Activated effector memory CD4-positive, alpha-beta T cell treated with Interleukin-2 at 50 U/mL for 16 hours (primary cell): ENCODE results near the gene NCOA3.
"Not testable (repeated sequence)": the region's sequence is repeated elsewhere in the genome, so short reads cannot be mapped to it uniquely, and the experiment has no call there.

Experiments used
- DNase-seq: peaks from one replicate; pipeline ENCODE4 v3.0.0-alpha.2; 2020

NCOA3 gene

DNA sequence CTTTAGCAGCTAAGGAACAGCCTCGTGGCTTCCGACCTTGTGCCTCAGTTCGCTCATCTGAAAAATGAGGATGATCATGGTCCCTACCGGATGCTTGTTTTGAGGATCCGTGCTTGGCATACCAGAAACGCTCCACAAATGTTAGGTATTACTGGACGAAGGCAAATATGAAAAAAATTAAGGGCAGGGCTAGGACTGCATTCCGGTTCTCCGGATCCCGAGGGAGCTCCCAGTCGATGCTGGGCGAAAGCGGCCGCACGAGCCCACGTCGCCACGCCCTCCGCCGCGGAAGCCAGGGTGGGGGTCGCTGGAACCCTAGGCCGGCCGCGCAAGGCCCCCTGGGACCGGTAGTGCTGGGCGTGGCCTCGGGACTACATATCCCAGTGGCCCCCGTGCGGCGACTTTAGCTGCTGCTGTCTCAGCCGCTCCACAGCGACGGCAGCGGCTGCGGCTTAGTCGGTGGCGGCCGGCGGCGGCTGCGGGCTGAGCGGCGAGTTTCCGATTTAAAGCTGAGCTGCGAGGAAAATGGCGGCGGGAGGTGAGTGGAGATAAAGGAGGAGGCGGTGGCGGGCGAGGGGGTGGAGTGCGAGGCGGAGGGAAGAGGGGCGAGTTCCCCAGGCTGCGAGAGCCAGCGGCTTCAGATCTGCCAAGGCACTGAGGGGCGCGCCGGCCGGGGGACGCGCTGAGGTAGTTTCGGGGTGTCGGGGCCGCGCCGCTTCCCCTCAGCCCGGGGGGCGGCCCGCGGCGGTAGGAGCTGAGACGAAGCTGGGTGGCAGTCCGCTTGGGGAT lies at the start of gene NCOA3:
Gene NCOA3, plus strand, starts transcription at position 406 of the 789 bp plus-strand sequence. CDS start 120,361 bp downstream, outside the sequence.
- peak; percentile 81 for DNase-seq

DNA sequence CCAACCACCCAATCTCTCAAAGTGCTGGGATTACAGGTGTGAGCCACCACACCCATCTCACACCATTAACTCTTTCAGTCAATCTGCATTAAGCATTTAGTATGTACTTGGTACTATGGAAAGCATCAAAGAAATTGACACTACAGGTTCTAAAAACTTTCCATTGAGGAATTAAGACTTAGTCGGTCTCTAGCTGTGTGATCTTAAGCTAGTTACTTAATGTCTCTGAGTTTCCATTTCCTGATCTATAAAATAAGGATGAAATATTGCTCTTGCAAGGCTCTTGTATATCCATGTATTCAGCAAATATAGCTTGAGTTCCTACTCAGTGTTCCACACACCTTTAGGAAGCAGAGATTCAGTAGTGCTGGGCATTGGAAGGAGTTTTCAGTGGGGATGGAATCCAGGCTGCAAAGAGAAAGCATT lies 48.9 kb upstream of the NCOA3 start:
- no peak for DNase-seq

DNA sequence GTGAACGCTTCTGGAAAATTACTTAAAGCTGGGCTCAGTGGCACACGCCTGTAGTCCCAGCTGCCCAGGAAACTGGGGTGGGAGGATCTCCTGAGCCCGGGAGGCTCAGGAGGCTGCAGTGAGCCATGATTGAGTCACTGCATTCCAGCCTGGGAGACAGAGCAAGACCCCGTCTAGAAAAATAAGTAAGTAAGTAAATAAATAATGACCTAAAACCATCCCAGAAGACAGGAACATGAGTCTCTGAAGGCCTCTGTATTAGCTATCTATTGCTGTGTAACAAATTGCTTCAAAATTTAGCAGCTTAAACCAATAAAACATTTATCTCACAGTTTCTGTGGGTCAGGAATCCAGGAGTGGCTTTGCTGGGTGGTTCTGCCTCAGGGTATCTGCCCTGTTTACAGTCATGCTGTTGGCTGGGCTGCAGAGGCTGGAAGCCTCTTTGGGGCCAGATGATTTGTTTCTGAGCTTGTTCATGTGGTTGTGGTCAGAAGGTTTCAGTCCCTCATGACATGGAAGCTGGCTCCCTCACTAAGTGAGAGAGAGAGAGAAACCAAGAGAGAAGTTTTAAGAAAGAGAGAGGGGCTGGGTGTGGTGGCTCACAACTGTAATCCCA lies 48.4 kb upstream of the NCOA3 start:
- DNase-seq: no peak

DNA sequence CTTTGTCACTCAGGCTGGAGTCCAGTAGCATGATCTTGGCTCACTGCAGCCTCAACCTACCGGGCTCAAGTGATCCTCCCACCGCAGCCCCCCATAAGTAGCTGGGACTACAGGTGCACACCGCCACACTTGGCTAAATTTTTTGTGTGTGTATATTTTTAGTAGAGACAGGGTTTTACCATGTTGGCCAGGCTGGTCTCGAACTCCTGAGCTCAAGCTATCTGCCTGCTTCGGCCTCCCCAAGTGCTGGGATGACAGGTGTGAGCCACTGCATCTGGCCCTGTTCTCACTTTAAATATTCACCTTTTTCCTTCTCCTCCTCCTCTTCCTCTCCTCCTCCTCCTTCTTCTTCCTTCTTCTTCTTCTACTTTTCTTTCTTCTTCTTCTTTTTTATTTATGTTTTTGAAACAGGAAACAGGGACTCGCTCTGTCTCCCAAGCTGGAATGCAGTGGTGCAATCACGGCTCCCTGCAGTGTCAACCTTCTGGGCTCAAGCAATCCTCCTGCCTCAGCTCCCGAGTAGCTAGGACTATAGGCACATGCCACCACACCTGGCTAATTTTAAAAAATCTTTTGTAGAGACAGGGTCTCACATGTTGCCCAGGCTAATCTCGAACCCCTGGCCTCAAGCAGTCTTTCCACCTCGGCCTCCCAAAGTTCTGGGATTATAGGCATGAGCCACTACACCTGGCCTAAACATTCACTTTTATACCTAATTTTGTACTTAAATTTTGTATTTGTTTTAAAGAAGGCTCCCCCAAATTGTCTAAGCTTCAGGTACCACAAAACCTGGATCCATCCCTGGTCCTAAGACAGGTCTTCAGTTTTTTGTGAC lies 47.2 kb upstream of the NCOA3 start:
- no peak for DNase-seq

DNA sequence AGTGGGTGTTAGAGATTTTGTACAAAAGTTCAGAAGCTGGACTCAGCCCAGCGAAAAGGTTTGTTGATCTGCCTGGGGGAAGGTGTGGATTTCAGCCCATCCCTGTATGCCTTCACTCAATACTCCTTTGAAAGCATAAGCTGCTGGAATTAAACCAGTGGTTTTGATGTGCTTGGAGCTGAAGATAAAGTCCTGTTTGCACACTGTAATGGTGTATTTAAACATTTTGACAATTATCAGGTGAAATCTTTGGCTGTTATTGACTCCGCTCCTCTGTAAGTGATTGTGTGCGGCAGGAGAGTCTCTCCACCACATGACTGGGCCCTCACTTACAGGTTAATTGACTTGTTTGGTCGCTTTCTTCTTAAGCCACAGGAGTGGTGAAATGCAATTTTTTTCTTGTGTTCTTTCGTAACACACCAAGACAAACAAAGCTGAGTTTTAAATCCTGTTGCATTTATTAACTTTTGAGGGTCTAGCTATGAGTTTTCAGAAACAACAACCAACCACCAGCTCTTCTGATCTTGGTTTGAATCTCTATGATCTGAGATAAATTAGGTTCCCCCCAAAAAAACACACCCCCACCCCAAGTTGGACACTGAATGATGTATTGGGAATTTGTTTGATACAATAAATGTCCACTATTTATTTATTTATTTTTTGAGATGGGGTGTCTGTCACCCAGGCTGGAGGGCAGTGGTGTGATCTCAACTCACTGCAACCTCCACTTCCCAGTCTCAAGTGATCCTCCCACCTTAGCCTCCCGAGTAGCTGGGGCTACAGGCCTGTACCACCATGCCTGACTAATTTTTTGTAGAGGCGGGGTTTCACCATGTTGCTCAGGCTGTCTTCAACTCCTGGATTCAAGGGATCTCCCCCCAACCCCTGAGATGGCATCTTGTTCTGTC lies 46.3 kb upstream of the NCOA3 start:
- no peak for DNase-seq

DNA sequence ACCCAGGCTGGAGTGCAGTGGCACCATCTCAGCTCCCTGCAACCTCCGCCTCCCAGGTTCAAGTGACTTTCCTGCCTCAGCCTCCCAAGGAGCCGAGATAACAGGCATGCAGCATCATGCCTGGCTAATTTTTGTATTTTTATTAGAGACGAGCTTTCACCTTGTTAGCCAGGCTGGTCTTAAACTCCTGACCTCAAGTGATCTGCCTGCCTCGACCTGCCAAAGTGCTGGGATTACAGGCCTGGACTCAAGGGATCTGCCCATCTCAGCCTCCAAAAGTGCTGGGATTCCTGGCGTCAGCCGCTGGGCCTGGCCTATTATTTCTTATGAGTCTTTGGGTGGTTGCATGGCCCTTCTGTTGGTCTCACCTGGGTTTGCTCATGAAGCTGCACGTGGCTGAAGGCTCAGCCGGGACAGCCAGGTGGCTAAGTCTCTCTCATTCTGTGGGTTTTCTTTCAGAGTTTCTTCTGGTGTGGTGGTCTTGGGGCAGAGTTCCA lies 45.6 kb upstream of the NCOA3 start:
- no peak for DNase-seq

DNA sequence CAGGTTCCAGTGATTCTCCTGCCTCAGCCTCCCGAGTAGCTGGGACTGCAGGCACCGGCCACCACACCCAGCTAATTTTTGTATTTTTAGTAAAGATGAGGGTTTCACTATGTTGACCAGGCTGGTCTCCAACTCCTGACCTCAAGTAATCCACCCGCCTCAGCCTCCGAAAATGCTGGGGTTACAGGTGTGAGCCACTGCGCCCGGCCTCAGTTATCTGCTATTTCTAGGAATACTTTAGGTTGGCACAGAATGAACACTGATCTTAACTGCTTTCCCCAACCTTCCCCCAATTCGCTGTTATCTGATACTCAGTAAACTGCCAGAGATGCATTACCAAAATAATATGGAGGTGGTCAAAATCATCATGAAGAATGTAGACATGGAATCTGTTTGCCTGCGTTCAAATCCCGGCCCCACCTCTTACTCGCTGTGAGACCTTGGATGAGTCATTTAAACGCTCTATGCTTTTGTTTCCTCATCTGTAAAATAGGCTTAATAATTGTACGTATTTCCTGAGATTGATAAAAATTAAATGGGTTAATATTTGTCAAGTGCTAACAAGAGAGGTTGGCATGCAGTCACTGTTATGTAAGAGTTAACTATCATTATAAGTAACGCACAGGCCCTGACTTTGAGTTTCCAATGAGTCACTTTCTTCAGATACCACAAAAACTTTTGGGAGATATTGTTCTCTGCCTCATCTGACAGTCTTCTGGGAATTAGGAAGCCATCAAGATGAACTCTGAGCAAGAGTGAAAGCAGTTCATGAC lies 44.5 kb upstream of the NCOA3 start:
- no peak for DNase-seq

DNA sequence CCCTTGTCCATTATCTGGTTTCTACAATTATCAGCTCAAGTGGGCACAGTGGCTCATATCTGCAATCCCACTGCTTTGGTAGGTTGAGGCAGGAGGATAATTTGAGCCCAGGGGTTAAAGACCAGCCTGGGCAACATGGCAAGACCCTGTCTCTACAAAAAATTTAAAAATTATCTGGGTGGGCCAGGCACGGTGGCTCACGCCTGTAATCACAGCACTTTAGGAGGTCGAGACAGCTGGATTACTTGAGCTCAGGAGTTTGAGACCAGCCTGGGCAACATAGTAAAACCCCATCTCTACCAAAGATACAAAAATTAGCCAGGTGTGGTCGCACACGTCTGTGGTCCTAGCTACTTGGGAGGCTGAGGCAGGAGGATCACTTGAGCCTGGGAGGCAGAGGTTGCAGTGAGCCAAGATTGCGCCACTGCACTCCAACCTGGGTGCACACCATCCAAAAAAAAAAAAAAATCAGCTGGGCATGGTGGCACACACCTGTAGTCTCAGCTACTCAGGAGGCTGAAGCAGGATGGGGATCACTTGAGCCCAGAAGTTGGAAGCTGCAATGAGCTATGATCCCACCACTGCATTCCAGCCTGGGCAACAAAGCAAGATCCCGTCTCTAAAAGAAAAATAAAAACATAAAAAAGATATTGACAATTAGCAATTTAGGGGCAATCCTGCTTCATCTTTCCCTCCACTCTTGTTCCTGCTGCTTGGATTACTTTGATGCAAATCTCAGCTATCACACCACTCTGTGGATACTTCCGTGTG lies 43.2 kb upstream of the NCOA3 start:
- not testable (repeated sequence) for DNase-seq

DNA sequence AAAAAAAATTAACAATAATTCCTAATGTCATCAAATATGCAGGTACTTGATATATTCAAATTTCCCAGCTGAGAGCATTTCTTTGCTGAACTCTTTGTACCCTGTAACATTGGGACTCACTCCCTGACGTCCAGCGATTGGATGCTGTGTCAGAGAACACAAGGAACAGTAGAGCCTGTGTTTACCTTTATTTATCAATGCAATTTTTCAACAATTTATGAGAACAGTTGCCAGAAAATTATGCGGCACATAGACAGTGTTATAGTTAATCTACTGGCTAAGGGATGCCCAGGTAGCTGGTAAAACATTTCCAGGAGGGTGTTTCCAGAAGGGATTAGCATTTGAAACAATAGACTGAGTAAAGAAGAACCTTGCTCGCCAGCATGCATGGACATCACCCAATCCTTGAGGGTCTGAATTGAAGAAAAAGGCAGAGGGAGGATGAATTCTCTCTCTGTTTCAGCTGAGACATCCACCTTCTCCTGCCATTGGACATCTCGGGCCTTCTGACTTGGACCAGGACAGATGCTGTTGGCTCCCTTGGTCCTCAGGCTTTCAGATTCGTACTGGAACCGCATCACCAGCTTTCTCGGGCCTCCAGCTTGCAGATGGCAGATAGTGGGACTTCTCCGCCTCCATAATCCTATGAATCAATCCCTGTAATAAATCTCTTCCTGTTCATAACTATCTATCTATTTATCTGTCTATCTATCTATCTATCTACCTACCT lies 42.2 kb upstream of the NCOA3 start:
- DNase-seq: no peak

DNA sequence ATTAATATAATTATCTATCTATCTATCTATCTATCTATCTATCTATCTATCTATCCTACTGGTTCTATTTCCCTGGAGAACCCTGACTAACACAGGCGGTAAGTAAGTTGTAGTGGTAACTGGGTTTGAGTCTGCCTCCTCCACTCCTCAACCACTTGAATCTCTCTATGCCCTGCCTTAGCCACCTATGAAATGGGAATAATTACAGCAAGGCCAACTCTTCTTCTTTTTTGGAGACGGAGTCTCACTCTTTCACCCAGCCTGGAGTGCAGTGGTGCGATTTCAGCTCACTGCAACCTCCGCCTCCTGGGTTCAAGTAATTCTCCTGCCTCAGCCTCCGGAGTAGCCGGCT lies 41.0 kb upstream of the NCOA3 start:
- DNase-seq: not testable (repeated sequence)

DNA sequence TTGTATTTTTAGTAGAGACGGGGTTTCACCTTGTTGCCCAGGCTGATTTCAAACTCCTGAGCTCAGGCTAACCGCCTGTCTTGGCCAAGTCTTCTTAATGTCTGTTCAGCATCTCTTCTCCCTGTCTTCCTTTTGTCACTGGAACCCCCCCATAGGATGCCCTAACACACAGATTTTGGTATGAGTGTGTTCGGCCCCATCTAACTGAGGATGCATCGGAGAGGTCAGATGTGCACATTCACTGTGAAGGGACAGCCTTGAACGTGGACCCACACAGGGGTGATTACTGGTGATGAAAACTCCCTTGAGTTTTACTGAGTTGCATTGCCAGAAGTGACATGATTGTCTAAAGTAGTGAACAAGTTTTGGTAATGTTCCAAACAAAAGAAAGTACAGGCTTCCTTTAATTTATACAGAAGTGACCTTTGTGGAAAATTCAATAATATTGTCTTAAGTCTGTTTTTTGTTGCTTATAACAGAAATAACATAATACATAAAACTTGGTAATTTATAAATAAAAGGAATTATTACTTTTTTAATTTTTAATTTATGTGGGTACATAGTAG lies 40.5 kb upstream of the NCOA3 start:
- DNase-seq: no peak

DNA sequence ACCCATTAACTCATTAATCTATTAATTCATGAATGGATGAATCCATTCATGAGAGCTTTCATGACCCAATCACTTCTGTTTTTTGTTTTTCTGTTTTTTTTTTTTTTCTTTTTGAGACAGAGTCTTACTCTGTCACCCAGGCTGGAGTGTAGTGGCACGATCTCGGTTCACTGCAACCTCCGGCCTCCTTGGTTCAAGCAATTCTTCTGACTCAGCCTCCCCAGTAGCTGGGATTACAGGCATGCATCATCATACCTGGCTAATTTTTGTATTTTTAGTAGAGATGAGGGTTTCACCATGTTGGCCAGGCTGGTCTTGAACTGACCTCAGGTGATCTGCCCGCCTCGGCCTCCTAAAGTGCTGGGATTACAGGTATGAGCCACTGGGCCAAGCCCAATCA lies 39.8 kb upstream of the NCOA3 start:
- DNase-seq: not testable (repeated sequence)

DNA sequence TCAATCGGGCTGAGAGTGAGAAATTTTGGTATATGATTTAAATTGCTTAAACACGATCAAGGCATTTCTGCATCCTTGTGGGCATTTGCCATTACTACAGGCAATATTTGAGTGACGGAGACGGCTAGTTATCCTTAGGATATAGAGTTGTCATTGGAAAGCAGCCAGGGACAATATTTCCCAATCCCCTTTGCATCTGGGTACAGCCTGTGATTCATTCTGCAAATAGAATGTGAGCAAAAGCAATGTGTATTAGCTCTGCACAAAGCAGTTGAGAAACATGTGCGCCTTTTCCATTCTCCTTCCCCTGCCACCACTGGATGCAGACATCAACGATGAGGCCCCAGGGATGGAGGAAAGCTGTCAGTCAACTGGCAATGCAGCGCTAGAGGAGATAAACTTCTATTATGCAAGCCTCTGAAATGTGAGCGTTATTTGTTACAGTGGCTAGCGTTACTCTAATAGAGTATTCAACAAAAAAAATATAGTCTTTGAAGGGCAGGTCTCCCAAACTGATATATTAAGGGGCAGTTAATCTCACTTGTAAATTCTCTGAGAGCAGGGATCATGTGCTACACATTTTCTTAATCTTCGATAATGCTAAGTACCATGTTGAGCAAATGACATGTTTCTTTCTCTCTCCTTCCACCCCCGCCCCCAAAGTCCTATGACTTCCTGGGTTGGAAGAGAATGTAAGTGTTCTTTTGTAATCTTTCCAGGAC lies 37.1 kb upstream of the NCOA3 start:
- DNase-seq: no peak

DNA sequence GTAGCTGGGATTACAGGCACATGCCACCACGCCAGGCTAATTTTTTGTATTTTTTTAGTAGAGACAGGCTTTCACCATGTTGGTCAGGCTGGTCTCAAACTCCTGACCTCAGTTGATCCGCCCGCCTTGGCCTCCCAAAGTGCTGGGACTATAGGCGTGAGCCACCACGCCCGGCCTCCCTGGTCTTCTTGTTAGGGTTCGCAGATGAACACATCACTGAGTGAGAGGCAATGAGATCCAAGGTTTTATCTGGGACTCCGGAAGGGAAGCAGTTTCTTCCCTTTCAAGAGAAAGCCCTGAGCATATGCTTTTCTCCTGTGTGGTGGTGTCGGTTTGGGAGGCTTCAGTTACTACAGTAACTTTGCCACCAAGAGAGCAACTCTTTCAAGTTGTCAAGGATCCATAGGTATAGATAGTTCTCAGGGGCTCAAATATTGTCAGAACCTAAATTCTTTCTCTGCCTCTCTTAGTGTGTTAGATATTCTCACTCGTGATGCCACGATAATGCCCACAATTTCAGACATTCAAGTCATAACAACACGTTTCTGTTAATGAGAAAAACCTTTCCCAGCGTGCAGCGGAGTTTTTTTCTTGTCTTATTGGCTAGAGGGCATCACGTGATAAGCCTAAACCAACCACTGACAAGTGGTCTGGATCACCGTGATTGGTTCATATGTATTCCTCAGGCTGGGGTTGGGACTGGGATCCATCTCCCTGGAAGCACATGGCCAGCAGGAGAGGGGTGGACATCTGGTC lies 36.2 kb upstream of the NCOA3 start:
- DNase-seq: no peak

DNA sequence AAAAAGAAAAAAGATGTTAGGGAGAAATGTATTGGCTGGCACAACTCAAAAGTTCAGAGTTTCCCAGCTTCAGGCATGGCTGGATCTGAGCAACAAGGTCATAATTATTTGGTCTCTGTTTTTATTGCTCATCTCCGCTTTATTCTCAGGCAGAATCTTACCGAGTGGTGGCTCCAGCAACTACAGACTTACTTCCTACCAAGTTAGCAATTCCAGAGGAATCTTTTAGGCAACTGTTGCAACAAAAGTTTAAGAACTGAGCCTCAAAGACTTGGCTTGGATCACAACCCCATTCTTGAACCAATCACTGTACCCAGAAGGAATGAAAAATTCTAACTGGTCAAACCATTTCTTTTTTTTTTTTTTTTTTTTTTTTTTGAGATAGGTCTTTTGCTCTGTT lies 35.5 kb upstream of the NCOA3 start:
- DNase-seq: no peak

DNA sequence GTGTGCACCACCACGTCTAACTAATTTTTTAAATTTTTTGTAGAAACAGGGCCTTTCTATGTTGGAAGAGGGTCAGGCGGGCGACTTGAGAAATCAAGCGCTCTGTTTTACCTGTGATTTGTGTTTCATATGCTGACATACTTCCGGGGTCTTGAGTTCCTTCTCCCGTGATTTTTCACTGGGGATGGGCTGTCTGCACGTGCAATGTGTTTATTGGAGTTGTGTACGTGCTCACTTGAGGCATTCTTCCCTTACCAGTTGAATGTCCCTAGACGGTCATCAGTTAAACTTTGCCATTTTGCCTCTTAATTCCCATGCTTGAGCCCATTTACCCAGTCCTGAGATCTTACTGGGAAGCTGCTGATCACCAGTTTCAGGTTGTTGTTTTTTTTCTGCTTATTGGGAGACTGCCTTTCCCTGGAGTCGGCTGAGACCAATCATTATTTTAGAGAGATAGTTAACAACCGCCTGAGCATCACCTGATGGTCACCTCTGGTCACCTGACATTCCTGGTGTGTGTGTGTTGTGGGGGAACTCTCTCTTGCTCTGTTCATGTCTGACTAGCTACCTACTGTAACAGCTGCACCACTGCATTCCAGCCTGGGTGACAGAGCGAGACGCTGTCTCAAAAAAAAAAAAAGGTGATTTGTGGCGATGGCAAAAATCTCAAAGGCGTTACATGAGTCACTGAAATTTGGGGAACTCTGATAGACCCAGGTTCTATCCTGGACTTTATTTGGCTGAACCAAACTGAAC lies 34.8 kb upstream of the NCOA3 start:
- no peak for DNase-seq

DNA sequence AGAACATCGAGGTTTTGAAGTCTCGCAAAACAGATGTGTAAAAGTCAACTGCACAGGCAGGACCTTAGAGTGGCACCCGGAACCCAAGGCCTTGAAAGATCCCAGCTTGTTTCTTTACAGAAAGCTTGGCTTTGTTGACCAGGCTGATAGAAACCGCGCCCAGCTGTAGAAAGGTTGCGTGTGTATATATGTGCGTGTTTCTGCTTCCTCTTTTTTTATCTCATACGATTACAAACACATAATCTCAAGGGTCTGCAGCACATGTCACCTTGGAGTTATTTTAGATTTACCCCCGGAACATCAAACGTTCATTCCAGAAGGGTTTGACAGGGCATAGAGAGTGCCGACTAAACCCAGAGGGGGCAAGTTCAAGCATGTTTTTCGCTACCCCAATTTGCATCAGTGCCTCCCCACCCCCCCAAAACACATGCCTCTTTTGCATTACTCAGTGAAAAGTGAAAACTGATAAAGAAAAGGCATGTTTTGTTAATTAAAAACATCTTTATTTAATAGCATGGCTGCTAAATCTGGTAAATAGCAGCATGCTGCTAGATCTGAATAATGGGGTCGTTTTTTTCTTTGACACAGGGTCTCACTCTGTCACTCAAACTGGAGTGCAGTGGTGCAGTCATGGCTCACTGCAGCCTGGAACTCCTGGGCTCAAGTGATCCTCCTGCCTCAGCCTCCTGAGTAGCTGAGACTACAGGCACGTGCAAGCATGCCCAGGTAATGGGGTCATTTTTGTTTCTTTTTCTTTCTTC lies 33.2 kb upstream of the NCOA3 start:
- no peak for DNase-seq
